GM18499 (cell line): ENCODE measurements around the gene GNG13.
"Not testable (repeated sequence)": the region's sequence is repeated elsewhere in the genome, so short reads cannot be mapped to it uniquely, and the experiment has no call there.

ENCODE experiments used
- ATAC-seq: cut with Tn5 transposase; IDR thresholded peaks from one replicate; pipeline ENCODE4 v1.9.1; 2021; ENCODE audit warnings: moderate number of reproducible peaks; ENCODE audit not compliant: insufficient read depth, unreplicated experiment

Gene GNG13

DNA sequence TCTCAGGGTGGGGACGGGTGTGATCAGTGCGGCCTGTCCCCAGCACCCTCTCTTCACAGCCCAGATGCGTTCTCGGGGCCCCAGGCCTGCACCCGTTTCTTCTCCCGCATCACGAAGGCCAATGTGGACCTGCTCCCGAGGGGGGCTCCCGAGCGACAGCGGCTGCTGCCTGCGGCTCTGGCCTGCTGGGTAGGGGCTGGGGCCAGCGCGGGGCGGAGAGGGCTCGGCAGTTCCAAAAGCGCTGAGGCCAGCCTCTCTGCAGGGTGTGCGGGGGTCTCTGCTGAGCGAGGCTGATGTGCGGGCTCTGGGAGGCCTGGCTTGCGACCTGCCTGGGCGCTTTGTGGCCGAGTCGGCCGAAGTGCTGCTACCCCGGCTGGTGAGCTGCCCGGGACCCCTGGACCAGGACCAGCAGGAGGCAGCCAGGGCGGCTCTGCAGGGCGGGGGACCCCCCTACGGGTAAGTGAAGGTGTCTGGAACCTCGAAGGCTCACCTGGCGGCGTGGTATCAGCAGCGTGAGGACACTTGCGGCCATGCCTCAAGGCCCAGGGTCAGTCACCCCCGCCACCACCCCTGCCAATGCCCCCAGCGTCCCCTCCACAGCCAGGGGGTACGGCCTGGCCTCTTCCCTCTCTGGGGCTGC lies 35.6 kb downstream of the GNG13 start:
- ATAC-seq, result no peak

DNA sequence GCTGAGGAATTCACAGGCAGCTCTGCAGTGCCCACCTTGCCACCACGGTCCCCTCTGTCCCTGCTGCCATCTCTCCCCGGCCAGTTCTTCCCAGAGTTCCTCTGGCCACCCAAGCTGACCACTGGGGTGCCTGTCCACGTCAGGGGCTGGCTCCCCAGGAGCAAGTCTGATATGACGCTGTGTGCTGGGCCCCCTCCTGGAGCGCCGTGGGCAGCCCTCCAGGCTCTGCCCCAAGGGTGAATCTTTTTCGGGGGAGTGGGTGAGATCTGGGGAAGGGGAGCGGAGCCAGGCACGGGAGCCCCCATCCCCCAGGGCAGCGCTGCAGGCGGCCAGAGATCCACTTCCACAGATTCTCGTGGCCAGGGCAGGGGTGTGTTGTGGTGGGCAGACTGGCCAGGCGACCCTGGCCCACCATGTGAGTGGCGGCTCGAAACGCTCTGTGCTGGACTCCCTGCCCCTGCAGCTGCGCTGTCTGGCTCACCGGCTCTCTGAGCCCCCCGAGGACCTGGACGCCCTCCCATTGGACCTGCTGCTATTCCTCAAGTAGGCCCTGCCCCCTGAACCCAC lies 36.3 kb downstream of the GNG13 start:
- ATAC-seq, result no peak

DNA sequence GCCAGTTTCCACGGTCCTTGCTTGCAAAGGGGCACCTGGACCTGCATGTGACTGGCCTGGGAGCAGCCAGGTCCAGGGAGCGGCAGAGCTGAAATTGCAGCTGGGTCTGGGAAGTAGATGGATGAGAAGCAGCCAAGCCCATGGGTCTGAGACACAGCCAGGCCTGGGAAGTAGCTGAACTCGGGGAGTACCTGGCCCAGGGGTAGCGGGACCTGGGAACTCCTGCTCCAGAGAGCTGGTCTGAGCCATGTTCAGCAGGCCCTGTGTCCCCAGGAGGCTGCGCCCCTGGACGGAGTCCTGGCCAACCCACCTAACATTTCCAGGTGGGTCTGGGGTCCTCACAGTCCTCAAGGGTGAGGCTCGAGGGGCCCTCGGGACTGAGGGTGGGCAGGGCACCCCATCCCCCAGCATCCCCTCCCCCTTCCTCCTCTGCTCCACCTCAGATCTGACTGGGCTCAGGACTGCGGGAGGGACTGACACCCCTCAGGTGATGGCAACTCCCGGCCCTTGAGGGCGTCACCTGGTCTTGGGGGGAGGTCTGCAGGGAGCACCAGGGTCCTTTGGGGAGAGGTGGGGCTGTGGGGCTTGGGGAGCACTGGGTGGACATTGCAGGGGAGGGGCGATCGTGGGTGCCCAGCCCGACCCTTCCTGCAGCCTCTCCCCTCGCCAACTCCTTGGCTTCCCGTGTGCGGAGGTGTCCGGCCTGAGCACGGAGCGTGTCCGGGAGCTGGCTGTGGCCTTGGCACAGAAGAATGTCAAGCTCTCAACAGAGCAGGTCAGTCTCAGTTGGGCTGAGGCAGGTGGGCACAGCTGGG lies 37.0 kb downstream of the GNG13 start:
- no peak for ATAC-seq

DNA sequence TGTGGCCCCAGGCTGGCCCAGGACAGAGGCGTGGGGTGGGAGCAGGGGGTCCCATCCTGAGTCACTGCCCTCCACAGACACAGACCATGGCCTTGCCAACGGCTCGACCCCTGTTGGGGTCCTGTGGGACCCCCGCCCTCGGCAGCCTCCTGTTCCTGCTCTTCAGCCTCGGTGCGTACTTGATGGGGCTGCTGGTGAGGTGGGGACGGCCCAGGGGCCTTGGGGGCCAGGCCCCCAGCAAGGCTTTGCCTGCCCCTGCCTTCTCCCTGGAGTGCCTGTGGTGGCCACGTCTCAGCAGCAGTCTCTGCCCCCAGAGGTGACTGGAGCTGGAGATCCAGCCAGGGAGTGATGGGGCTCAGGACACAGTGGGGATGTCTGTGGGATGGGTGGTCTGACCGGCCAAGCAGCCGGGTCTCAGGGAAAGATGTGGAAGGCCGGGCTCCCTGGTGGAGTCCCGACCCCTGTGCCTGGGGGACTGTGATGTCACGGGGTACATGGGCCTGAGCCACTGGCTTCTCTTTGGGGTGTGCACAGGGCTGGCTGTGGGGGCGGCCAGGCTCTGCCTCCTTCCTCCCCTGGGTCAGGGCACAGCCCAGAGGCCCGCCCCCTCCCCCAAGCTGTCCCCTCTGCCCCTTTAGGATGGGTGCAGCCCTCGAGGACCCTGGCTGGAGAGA lies 37.8 kb downstream of the GNG13 start:
- ATAC-seq, result no peak

DNA sequence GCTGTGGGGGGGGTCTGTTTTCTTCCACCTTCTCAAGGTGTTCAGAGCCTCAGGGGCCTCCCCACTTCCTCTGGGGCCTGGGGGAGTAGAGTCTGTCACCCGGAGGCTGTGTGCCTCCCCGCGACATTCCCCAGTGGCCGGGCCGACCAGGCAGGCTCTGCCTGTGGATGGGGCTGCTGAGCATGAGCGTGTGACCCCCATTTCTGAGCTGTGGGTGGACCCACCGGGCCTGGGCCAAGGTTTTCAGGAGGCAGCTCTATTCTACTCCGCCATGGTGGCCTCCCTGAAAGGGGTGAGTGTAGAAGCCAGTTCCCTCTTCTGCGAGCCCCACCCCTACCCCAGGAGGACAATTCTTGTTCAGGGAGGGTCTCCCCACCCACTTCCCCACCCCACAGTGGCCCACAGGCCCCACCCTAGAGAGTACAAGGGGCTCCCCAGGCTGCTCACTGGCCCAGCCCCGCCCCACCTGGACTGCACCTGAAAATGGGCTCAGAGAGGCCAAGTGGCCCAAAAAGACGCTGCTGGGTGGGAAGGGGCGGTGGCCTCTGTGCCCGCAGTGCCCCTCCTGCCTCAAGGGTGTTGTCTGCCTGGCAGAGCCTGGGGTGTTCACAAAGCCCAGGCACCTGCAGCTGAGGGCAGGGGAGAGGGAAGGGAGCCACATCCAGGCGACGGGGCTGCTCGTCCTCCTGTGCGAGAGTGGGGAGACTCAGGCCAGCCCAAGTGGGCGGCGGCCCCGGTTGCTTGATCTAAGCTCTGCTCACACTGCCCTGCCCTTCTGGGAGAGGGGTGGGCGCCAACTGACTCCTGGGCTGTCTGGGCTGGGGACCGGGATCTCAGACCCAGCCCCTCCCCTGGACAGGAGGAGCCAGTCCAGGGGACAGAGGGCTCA lies 38.7 kb downstream of the GNG13 start:
- no peak for ATAC-seq

DNA sequence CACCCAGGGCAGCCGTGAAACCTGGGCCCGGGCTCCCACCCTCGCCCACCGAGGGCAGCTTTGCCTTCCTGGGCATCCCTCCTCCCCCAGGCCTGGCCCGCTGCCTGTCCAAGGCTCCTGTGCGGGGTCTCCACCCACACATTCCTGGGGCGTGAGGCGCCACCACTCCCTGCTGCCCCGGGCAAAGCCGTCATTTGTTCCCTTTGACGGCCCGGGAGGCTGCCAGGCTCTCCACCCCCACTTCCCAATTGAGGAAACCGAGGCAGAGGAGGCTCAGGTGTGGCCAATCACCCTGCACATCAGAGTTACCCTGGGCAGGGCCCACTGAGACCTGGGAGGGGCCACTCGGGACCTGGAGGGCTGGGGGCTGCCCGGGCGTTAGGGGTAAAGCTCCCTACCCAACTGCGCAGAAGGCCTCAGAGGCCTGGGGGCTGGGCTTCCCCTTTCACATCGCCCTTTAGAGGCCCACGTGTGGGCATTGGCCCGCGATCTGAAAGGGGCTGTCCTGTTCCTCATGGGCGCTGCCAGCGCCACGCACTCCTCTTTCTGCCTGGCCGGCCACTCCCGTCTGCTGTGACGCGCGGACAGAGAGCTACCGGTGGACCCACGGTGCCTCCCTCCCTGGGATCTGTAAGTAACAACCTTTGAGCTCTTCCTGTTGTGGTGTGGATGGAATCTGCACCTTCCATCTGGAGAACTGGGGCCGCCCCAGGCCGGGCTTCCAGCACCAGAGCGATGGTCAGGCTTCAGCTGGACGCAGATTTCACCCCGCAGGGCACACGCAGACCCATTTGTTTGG lies 39.8 kb downstream of the GNG13 start, which contains the start of gene MSLN:
Gene MSLN (plus strand): TSS at position 190 of the 799 bp plus-strand sequence. CDS start 1,947 bp downstream, outside the sequence.
- no peak for ATAC-seq

DNA sequence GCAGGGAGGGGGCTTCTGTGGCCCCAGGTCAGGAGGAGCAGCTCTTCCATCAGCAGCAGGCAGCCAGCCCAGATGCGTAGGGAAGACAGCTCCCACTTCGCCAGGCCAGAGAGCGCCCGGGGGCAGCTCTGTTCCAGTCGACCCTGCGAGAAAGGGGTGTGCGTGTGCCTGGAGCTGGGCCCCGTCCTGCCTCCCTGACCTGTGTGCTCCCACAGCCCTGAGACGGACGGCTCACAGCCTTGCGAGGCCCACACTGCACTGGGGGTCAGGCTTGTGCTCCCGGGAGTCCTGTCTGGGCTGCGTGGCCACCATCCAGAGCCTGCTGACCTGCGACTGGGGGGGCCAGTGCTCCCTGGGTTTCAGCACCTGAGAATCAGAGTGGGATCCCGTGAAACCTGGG lies 40.5 kb downstream of the GNG13 start:
- no peak for ATAC-seq

DNA sequence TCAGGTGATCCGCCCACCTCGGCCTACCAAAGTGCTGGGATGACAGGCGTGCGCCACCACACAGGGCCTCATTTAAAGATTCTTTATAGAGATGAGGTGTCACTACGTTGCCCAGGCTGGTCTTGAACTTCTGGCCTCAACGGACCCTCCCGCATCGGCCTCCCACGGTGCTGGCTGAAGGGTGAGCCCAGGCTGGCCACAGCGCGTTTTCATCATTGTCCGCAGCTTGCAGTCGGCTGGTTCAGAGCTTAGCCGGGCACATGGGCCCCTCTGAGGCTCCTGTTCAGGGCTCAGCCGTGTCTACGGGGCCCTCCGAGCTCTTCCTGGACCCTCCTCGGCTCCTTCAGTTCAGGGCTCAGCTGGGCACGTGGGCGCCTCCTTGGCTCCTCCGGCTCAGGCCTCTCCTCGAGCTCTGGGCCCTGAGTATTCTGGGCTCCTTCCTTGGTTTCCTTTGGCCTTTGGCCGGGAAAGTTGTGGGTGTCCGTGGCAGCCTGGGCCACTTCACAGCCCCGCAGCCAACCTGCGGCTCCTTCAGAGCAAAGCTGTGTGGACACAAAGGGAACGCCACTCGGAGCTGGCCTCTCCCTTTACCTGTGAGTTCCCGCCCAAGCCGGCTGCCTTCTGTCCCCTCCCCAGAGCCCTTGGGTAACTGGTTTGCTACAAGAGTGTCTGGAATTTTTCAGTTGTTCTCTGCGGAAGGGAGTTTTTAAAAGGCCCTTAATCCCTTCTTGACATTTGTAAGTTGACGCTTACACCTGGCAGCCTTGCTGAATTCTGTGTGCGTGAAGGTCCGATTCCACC lies 41.2 kb downstream of the GNG13 start:
- no peak for ATAC-seq

DNA sequence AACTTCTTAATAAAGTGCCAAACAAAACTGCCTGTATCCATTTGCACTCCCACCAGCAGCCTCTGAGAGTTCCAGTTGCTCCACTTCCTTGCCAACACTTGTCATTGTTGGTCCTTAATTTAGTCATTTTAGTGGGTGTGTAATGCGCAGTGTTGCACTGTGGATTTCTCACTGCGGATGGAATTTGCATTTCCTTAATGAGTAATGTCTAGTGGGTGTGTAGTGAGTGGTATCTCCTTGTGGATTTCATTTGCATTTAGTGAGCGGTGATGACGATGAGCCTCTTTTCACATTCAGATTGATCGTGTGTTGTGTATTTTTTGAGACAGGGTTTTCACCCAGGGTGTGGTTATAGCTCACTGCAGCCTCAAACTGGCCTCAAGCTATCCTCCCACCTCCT lies 44.1 kb downstream of the GNG13 start:
- ATAC-seq, result no peak

DNA sequence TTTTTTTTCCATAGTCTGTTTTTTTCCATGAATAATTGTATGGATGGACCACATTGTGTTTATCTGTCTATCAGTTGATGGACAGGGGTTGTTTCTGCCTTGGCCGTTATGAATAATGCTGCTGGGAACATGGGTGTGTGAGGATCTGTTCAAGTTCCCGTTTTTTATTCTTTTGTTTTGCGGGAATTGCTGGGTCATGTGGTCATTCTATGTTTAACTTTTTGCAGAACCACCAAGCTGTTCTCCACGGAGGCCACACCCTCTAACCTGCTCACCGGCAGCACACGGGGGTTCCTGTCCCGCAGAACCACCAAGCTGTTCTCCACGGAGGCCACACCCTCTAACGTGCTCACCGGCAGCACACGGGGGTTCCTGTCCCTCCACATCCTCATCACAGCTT lies 45.9 kb downstream of the GNG13 start:
- no peak for ATAC-seq

DNA sequence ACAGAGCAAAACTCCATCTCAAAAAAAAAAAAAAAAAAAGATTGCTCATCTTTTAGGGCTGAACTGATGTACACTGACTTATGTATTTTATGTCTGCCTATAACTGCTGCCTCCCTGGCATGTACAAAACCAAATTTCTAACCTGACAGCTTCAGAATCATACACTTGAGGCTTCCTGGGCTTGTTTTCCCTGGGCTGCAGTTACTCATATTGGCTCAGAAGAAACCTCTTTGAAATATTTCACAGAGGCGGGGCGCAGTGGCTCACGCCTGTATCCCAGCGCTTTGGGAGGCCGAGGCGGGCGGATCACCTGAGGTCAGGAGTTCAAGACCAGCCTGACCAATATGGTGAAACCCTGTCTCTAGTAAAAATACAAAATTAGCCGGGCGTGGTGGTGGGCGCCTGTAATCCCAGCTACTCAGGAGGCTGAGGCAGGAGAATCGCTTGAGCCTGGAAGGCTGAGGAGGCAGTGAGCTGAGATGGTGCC lies 46.4 kb downstream of the GNG13 start:
- not testable (repeated sequence) for ATAC-seq

DNA sequence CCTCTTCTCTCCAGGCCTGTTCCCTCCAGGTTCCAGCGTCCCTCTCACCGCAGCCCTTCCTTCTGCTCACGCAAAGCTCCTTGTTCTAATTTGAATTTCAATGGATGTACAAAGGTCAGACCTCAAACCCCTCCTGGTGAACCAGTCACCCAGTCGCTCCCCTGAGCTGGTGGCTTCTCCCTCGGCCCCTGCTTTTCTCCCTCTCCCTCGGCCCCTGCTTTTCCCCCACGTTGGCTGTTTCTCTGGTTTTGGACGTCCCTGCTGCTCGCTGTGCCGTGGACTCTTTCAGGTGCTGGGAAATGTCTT lies 48.6 kb downstream of the GNG13 start:
- no peak for ATAC-seq

DNA sequence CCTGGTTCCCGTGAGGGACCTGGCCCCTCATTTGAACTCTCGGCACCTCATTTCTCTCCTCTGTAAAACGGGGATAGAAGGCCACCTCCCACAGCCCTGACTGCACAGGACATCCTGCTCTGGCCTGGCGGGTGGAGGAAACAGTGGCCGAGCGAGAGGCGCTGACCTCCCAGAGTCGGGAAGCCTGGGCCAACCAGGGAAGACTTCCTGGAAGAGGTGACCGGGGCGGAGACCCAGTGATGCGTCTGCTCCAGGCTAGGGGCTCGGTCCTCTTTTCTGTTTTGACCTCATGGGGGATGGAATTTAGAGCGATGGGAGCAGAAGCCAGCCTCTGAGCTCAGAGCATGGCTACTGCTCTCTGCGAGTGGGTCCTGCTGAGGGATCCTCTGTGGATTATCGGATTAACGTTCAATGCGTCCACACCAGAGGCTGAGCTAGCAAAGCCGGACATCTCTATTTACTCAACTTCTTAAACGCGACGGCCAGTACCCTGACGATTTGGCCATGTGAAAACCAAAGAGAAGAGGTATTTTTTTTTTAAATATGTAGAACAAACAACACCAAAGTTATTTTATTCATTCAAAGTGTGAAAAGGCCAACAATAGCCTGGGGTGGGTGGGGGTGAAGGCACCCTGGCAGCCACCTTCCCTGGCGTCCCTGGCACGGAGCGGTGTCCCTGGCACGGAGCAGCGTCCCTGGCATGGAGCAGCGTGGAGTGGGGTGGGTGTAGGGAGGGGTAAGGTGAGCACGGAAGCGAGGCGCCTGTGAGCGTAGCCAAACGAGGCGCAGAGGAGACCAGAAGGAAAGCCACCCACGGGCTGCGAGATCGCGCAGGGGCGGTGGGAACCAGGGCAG lies 49.2 kb downstream of the GNG13 start:
- ATAC-seq, result no peak

DNA sequence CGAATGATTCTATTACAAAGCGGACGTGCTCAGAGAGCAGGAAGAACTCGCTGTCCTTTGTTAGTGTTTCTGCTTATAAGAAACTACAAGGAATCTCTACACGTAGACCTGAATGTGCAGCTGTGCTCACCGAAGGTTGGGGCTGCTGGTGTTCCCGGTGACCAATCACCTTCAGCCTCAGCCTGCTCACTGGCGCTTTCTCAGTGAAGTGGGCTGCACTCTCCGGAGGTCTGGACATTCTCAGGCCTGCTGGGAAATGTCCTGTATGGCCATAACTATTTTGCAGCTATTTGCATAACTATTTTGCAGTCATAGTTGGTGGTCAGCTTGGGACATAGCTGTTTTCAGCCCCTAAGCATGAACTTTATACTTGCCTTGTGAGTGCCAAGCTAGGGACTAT lies 50.0 kb downstream of the GNG13 start:
- no peak for ATAC-seq

DNA sequence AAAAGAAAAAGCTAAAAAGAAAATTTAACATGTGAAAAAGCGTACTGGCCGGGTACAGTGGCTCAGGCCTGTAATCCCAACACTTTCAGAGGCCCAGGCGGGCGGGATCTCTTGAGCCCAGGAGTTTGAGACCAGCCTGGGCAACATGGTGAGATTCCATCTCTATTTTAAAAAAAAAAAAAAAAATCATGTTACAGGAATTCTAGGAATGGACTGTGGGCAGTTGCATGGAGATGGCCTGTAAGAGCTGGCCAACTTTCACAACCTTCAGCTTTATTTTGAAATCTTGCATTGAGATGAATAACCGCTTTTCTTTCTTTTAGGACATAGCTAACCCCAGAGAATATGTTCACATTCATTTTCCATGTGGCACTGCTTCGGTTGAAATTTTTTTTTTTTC lies 51.5 kb downstream of the GNG13 start:
- no peak for ATAC-seq
